Muscle of leg (tissue), 11 donors: Measurements from ENCODE around the gene KCND3. TPM values are rescaled to one million over a fixed set of nuclear protein-coding genes. Genes with fewer than 3 reads are reported as not detected.
"Not testable (repeated sequence)": the region's sequence is repeated elsewhere in the genome, so short reads cannot be mapped to it uniquely, and the experiment has no call there.

Source experiments
- DNase-seq: peaks from one replicate; pipeline ENCODE4 v3.0.0; 2013
- H3K27ac ChIP-seq: one replicate; pipeline ENCODE4 v1.5.1; 2013; ENCODE audit warnings: mild to moderate bottlenecking, low read length, control low read depth
- H3K27me3 ChIP-seq: one replicate; pipeline ENCODE4 v1.6.1; 2013; ENCODE audit warnings: low read length; ENCODE audit not compliant: control insufficient read depth, insufficient read depth
- H3K36me3 ChIP-seq: one replicate; pipeline ENCODE4 v1.6.1; 2013; ENCODE audit warnings: low read length; ENCODE audit not compliant: control insufficient read depth, insufficient read depth
- H3K4me1 ChIP-seq: one replicate; pipeline ENCODE4 v1.6.1; 2013; ENCODE audit warnings: low read length; ENCODE audit not compliant: control insufficient read depth, insufficient read depth
- H3K4me3 ChIP-seq: one replicate; pipeline ENCODE4 v1.5.1; 2013; ENCODE audit warnings: low read length, control low read depth
- H3K9me3 ChIP-seq: replicated peaks from 2 replicates; pipeline ENCODE4 v1.6.1; 2013; ENCODE audit warnings: low read depth, low read length; ENCODE audit not compliant: control insufficient read depth
- WGBS: methylation state at CpG from one replicate; pipeline ENCODE4 v1.1.5; 2013; ENCODE audit warnings: missing lambda C conversion rate; ENCODE audit not compliant: insufficient coverage; 5-methylcytosine and 5-hydroxymethylcytosine counted together
- polyA plus RNA-seq, 8 donors: library from polyadenylated mRNA; unstranded; fragments of 120-200 nt; gene quantifications; one replicate each; pipeline versions ENCODE4 v1.2.1 to v1.2.3, GENCODE V29; 2013; ENCODE audit warnings: inconsistent platforms in 1 of 8, low replicate concordance in 1 of 8; ENCODE audit not compliant: insufficient read length in 8 of 8, insufficient read depth in 1 of 8
- total RNA-seq: library from RNA; stranded (reverse); fragments of 120-200 nt; gene quantifications from one replicate; pipeline ENCODE4 v1.2.4, GENCODE V29; 2013

Gene KCND3
- total and polyA plus RNA-seq, 9 donors, result 0.84 to 1.9 (median 1.5) TPM

- 79% methylated on average over 10 of the region's 10 CpGs for WGBS
- DNase-seq, result no peak
- no peak overlapping the region for H3K4me3 ChIP-seq
- H3K27me3 ChIP-seq, result no peaks in the 10 kb centered on the region
- H3K27ac ChIP-seq, result no peak overlapping the region
- H3K4me1 ChIP-seq, result no peaks in the 10 kb centered on the region
- H3K36me3 ChIP-seq, result no peaks in the 10 kb centered on the region
- H3K9me3 ChIP-seq, result no peaks in the 10 kb centered on the region
Observed at GRCh38 chr1:111811891-111812290, 177.6 kb downstream of the KCND3 start.

DNA sequence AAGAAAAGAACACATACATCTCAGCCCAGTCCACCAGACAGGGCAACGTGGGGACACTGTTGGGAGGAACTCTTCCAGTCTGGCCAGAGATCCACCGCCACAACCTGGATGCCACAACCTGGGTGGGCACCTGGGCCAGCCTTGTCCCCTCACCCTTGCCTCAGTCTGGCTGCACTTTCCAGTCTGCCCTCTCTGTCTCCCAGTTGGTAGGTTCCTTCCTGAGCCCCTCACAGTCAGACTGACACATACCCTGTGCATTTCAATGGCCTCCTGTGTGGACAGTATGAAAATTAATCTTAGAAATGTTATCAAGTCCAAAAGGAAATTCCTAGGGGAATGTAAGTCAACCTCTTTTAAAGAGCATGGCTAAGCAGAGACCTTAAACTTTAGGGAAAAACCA, 184.2 kb downstream of the KCND3 start:
- no peaks in the 10 kb centered on the region for H3K4me1 ChIP-seq
- 72% methylated on average over 2 of the region's 2 CpGs for WGBS
- no peak for DNase-seq
- H3K27ac ChIP-seq, result no peak overlapping the region
- H3K27me3 ChIP-seq, result peaks cover 5% of the 10 kb centered on the region
- no peaks in the 10 kb centered on the region for H3K36me3 ChIP-seq
- no peak overlapping the region for H3K4me3 ChIP-seq
- H3K9me3 ChIP-seq, result no peaks in the 10 kb centered on the region

GRCh38 chr1:111804776-111805175, 184.7 kb downstream of the KCND3 start:
- H3K9me3 ChIP-seq, result no peaks in the 10 kb centered on the region
- no peak overlapping the region for H3K4me3 ChIP-seq
- no peaks in the 10 kb centered on the region for H3K36me3 ChIP-seq
- no peak for DNase-seq
- 87% methylated on average over 8 of the region's 11 CpGs for WGBS
- peaks cover 5% of the 10 kb centered on the region for H3K27me3 ChIP-seq
- no peak overlapping the region for H3K27ac ChIP-seq
- no peaks in the 10 kb centered on the region for H3K4me1 ChIP-seq

GRCh38 chr1:111803951-111804350, 185.5 kb downstream of the KCND3 start:
- H3K4me1 ChIP-seq, result no peaks in the 10 kb centered on the region
- no peak for DNase-seq
- WGBS, result 73% methylated on average over 5 of the region's 5 CpGs
- no peak overlapping the region for H3K4me3 ChIP-seq
- peaks cover 5% of the 10 kb centered on the region for H3K27me3 ChIP-seq
- no peaks in the 10 kb centered on the region for H3K36me3 ChIP-seq
- H3K9me3 ChIP-seq, result no peaks in the 10 kb centered on the region
- no peak overlapping the region for H3K27ac ChIP-seq

DNA sequence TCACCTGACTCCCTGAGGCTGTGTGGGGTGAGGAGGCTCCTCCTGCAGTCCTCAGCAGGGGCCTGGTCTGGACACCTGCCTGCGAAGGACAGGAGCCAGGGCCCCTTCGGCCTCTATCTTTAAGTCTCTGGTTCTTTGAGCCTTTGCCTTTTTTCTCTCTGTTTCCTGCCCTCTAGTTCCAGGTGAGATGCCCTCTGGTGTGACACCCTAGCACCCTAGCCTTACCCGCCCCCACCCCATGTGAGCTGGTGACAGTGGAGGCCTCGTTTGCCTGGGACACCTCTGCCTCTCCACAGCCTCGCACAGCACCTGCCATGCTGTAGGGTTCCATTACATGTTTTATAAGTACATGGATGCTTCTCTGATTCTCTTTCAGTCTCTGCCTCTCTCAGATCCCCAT, 186.5 kb downstream of the KCND3 start:
- H3K36me3 ChIP-seq, result no peaks in the 10 kb centered on the region
- no peaks in the 10 kb centered on the region for H3K4me1 ChIP-seq
- no CpG with 5 or more reads among the region's 5 CpGs for WGBS
- DNase-seq, result no peak
- no peaks in the 10 kb centered on the region for H3K9me3 ChIP-seq
- peaks cover 5% of the 10 kb centered on the region for H3K27me3 ChIP-seq
- no peak overlapping the region for H3K27ac ChIP-seq
- H3K4me3 ChIP-seq, result no peak overlapping the region

- WGBS, result 77% methylated on average over 4 of the region's 6 CpGs
- no peak overlapping the region for H3K4me3 ChIP-seq
- no peak overlapping the region for H3K27ac ChIP-seq
- no peak for DNase-seq
- H3K36me3 ChIP-seq, result no peaks in the 10 kb centered on the region
- no peaks in the 10 kb centered on the region for H3K9me3 ChIP-seq
- no peaks in the 10 kb centered on the region for H3K4me1 ChIP-seq
- peaks cover 5% of the 10 kb centered on the region for H3K27me3 ChIP-seq
Observed at GRCh38 chr1:111802110-111802509, 187.4 kb downstream of the KCND3 start.

GRCh38 chr1:111801071-111801850, 188.2 kb downstream of the KCND3 start:
- Histone ChIP-seq H3K27me3 (peaks cover 5% of the 10 kb centered on the region), H3K4me3 (no peak overlapping the region), H3K27ac (no peak overlapping the region), H3K4me1 (no peaks in the 10 kb centered on the region), H3K9me3 (no peaks in the 10 kb centered on the region), H3K36me3 (no peaks in the 10 kb centered on the region)
- DNase-seq, result no peak
- WGBS, result 74% methylated on average over 12 of the region's 13 CpGs

- not testable (repeated sequence) for H3K9me3 ChIP-seq, H3K27ac ChIP-seq, H3K36me3 ChIP-seq, H3K4me3 ChIP-seq, H3K4me1 ChIP-seq, DNase-seq, H3K27me3 ChIP-seq
- 100% methylated on average over 2 of the region's 14 CpGs for WGBS
Observed at GRCh38 chr1:111799722-111800121, 189.7 kb downstream of the KCND3 start.

GRCh38 chr1:111798580-111798979, 190.9 kb downstream of the KCND3 start:
- no peak for DNase-seq
- H3K27me3 ChIP-seq, result no peaks in the 10 kb centered on the region
- no peak overlapping the region for H3K27ac ChIP-seq
- H3K9me3 ChIP-seq, result no peaks in the 10 kb centered on the region
- H3K4me1 ChIP-seq, result no peaks in the 10 kb centered on the region
- H3K4me3 ChIP-seq, result no peak overlapping the region
- no peaks in the 10 kb centered on the region for H3K36me3 ChIP-seq
- no CpG with 5 or more reads among the region's 2 CpGs for WGBS

- DNase-seq, result no peak
- 95% methylated on average over 3 of the region's 6 CpGs for WGBS
- Histone ChIP-seq H3K27ac (no peak overlapping the region), H3K27me3 (peaks cover 4% of the 10 kb centered on the region), H3K4me1 (no peaks in the 10 kb centered on the region), H3K36me3 (no peaks in the 10 kb centered on the region), H3K9me3 (no peaks in the 10 kb centered on the region), H3K4me3 (no peak overlapping the region)
Observed at GRCh38 chr1:111795401-111795800, 194.1 kb downstream of the KCND3 start.

DNA sequence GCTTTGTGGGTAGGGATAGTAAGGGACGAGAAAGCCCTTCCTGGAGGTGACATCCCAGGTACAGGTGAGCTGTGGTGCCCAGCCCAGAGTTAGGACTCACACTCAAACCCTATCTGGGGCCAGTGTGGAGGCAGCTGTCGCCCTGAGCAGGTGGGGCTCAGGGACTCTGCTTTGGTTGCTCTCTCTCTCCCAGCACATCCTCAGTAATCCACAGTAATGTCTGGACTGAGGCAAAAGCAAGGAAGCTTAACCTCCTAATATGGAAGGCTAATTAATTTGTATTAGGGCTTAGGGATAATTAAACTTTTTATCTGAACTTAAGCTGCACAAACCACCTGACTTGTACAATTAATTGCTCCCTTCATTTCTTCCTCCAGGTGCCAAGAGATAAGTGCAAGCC, 195.5 kb downstream of the KCND3 start:
- peaks cover 4% of the 10 kb centered on the region for H3K27me3 ChIP-seq
- no CpG with 5 or more reads among the region's 2 CpGs for WGBS
- H3K4me3 ChIP-seq, result no peak overlapping the region
- no peak overlapping the region for H3K27ac ChIP-seq
- H3K9me3 ChIP-seq, result no peaks in the 10 kb centered on the region
- DNase-seq, result no peak
- peaks cover 3% of the 10 kb centered on the region for H3K4me1 ChIP-seq
- H3K36me3 ChIP-seq, result no peaks in the 10 kb centered on the region
